ENCODE results near the gene LRG1. TPM values are rescaled to one million over a fixed set of nuclear protein-coding genes. Genes with fewer than 3 reads are reported as not detected.
A peak's percentile ranks its signal among the peaks of the same experiment; 100 is the strongest.

Gene LRG1
- total RNA-seq, 1 donor from 2014 or later, result 2.9 TPM

- DNase-seq (ENCODE audit: low read depth), result no peak
Measured at GRCh38 chr19:4510435-4511255, 29.2 kb downstream of the LRG1 start.

GRCh38 chr19:4508698-4509097 lies 31.1 kb downstream of the LRG1 start:
- DNase-seq (ENCODE audit: low read depth), result no peak

- DNase-seq (ENCODE audit: low read depth), result no peak
Measured at GRCh38 chr19:4507804-4508203, 32.0 kb downstream of the LRG1 start.

GRCh38 chr19:4507150-4507452 lies 32.7 kb downstream of the LRG1 start:
- DNase-seq (ENCODE audit: low read depth), result no peak

- DNase-seq (ENCODE audit: low read depth), result peak; percentile 46
Measured at GRCh38 chr19:4506449-4507149, 33.2 kb downstream of the LRG1 start.

DNA sequence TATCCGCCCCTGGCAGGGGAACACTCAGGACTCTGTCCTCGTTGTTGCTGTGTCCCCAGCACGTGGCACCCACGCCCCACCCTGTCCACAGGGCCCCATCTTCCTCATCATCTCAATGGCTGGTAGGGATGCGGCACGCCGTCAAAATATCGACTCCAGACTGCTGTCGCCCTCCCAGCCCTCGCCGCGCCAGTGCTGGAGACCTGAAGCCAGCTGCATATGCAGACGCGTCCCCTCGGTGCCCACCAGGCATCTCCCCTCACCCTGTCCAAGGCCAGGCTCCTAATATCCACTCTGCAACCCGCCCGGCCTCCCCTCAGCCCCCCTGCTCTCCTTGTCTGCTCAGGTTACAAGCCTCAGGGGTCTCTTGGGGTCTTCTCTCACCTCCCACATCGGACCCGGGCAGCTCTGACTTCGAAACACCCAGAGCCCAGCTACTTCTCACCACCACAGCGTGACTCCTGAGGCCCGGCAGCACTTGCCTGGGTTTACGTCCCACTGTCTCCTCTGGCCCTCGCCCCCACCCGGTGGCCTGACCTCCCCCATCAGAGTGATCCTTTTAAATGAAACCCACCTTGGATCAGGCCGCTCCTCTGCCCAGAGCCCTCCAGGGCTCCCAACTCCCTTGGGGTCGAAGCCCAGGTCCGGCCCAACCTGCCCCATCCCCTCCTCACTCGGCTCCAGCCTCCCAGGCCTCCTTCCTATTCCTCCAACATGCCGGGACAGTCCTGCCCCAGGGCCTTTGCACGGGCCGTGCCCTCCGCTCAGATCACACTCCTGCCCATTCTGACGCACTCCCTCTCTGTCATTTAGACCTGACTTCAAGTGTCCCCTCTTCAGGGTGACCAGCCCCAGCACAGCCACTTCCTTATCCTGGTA lies 34.0 kb downstream of the LRG1 start:
- no peak for DNase-seq (ENCODE audit: low read depth)

DNA sequence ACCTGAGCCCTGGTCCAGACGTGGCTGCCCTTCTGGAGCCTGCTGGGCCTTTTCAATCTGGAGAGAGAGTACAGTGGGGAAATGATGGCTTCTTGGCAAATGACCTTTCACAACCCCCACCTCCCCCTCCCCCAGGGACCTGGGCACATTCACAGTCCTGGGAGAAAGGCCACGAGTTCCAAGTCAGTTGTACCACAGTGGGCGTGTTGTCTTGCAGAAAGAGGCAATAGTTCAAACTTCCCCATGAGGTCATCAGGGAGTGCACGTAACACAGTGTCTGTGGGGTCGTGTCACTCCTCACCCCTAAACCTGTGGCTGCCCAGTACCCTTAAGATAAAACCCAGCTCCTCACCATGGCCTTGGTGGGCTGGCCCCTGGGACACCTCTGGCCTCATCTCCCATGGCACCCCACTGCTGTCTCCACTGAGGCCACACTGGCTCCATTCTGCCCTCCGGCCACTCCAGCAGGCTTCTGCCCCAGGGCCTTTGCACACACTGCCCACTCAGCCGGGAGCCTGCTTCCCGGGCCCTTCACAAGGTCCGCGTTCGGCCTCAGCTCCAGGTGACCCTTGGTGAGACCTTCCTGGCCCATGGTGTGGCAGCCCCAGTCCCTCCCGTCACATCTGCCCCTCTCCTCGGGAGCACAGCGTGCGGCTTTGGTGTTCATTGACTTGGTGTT lies 34.8 kb downstream of the LRG1 start:
- DNase-seq (ENCODE audit: low read depth), result no peak

GRCh38 chr19:4504297-4504701 lies 35.5 kb downstream of the LRG1 start:
- no peak for DNase-seq (ENCODE audit: low read depth)

DNA sequence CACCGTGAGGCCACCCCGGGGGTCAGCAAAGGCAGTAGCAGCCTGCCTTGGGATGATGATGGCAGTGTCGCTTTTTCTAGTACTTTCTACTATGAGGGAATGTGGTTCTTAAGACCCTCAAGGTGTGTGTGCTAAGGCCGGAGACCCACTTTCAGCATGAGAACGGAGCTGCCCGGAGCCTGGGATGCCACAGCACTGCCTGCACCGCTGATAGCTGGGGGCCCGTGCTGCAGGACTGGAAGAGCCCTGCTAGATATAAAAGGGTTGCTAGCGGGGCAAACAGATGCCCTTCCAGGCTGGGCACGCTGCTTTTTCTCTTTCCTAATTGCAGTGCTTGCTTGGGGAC lies 36.0 kb downstream of the LRG1 start:
- DNase-seq (ENCODE audit: low read depth), result no peak

DNA sequence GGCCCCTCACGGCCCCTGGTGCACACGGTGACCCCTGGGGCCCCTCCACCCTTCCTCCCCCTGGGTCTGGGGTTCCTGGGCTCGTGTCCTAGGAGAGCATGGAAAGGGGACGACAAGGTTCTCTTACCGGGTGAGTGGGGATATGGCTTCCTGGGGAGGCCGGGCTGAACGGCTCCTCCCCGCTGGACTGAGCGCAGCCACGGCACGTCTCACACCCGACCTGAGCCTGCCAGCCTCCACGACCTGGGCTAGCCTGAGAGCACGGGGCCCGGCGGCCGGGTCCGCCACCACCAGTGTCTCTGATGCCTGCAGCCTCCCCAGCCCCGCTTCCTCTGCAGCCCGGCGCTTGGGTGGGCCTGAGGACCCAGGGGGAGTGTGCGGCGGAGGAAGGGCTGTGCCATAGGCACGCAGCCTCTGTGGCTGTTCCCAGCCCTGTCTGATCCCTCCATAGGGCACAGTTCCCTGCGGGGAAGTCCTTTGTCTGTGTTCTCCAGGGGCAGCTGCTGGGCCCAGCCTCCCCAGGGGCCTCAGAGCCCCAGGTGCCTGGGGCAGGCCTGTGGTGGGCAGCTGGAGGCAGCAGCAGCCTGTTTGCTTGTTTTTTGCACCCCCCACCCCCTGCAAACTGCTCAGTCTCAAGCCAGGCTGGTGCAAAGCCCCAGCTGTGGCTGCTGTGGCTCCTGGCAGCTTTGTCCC lies 36.6 kb downstream of the LRG1 start:
- DNase-seq (ENCODE audit: low read depth), result no peak

DNA sequence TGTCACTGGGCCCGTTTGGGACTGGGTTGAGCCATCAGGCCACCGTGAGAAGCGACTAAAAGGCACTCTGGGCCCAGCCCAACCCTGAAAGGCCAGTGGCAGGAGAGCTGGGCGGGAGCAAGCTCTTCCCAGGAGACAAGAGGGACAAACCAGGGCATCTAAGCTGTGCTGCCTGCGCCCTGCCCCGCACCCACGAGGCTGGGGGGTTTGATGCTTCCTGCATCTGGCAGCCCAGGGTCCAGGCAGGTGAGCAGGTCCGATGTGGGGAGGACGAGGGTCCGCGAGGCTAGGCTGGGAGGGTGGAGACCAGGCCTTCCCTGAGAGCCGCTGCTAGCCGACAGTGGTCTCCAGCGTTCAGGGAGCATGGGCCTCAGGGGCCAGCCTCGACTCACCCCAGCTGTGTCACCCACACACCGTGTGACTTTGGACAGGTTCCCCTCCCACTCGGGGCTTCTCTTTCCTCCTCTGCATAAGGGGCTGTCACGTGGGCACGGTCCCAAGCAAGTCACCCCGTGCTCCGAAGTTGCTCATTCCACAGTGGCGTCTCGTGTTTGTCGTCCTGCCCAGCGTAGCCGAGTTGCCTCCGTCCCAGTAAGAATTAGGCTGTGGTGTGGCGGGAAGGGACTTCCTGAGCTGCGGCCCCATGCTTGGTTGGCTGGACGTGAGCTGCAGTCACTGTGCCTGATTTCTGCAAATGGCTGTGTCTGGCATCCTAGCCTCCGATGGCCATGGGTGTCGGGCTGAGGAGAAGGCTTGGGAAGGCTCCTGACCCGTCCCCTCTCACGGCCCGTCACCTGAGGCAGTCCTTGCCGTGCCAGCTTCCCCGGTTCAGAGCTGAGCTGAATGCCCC lies 37.3 kb downstream of the LRG1 start:
- no peak for DNase-seq (ENCODE audit: low read depth)

DNA sequence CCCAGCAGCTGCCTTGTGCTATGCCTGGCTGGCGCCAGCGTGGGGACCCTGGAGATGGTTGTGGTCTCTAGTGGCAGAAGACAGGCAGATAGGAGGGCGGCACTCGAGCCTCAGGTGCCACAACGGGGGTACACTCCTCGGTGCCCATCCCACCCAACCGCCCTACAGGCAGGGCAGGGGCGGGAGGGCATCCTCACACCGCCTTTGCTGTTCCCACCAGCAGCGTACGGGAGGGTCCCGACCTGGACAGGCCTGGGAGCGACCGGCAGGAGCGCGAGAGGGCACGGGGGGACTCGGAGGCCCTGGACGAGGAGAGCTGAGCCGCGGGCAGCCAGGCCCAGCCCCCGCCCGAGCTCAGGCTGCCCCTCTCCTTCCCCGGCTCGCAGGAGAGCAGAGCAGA lies 38.1 kb downstream of the LRG1 start:
- no peak for DNase-seq (ENCODE audit: low read depth)

DNA sequence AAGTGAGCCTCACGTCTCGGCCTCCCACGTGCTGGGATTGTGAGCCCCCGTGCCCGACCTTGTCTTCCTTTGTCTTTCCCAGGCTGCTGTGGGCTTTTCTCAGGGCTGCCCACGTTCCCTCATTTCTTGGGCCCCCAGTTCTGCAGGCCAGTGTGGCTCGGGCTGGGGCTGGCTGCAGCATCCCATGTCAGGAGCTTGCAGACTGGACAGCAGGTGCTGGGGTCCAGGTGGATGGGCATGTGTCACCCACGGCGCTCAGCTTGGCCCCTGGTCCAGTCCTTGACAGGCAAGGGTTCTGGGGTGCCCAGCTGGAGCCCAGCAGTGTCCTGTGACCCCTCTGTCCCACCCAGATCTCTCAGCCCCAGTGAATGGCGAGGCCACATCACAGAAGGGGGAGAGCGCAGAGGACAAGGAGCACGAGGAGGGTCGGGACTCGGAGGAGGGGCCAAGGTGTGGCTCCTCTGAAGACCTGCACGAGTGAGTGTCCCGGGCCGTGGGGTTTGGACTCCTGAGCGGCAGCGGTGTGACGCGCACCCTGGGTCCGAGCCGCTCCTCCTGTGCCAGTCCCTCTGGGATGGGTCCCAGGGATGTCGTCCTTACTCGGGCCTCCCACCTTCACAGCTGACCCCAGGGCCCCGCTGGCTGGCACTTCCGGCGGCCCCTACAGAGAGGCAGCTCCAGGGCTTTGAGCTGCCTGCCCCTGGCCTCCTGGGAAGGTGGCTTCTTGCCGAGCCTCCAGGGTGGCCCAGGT lies 38.8 kb downstream of the LRG1 start:
- DNase-seq (ENCODE audit: low read depth), result no peak

DNA sequence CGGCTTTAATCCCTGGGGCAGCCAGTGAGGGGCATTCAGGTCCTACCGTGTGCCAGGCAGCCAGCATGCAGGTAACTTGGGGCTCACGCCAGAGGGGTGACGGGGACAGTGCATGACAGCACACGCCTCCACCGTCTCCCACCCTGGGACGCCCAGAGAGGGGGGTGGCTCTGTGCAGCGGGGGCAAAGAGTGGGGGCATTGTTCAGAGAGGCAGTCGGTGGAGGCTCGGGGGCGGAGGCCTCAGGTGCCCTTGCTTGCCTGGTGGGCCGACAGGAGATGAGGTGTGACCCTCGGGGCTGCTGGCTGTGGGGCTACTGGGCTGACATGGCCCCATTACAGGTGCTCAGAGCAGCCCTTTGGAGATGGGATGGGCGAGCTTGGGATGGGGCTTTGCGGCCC lies 40.0 kb downstream of the LRG1 start:
- DNase-seq (ENCODE audit: low read depth), result no peak

DNA sequence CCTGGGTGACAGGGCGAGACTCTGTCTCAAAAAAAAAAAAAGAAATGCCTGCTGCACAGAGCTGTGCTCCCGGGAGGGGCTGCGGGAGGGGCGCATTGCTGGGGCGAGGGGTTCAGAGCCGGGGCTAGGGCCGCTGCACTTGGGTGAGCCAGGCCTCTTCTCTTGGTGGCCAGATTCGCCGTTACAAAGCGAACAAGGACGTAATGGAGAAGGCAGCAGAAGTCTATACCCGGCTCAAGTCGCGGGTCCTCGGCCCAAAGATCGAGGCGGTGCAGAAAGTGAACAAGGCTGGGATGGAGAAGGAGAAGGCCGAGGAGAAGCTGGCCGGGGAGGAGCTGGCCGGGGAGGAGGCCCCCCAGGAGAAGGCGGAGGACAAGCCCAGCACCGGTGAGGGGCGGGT lies 40.5 kb downstream of the LRG1 start:
- no peak for DNase-seq (ENCODE audit: low read depth)

- DNase-seq (ENCODE audit: low read depth), result no peak
Measured at GRCh38 chr19:4498694-4499093, 41.1 kb downstream of the LRG1 start.

DNA sequence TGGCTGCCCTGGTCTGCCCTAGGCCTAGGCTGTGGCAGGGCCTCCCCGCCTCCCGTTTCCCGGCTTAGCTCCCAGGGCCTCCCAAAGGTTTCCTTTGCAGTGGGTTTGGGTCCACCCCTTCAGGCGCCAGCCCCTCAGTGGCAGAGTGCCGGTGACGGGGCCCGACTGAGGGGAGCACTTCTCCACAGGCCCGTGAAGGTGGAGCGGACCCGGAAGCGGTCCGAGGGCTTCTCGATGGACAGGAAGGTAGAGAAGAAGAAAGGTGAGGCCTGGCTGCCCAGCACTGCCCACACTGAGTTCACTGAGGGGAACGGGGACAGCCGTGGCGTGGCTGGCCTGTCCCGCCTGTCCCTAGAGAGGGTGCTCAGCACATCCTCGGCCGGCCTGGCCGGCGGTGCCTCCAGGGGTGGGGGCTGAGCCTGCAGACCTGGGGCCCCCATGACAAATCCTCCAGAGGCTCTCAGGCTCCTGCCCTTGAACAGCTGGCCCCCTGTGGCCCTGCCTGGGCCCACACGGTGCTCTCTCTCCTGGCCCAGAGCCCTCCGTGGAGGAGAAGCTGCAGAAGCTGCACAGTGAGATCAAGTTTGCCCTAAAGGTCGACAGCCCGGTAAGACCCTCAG lies 42.0 kb downstream of the LRG1 start:
- no peak for DNase-seq (ENCODE audit: low read depth)

- DNase-seq (ENCODE audit: low read depth), result no peak
Measured at GRCh38 chr19:4496304-4496703, 43.5 kb downstream of the LRG1 start.

- no peak for DNase-seq (ENCODE audit: low read depth)
Measured at GRCh38 chr19:4495471-4495870, 44.4 kb downstream of the LRG1 start.
